Right lobe of liver (tissue), 6 donors: Measurements from ENCODE around the gene VWA8. TPM values are rescaled to one million over a fixed set of nuclear protein-coding genes. Genes with fewer than 3 reads are reported as not detected.
A peak's percentile ranks its signal among the peaks of the same experiment; 100 is the strongest.
"Not testable (repeated sequence)": the region's sequence is repeated elsewhere in the genome, so short reads cannot be mapped to it uniquely, and the experiment has no call there.

Source experiments
- ATAC-seq, 4 donors: fragments of 200-7000 bp; cut with Tn5 transposase; one replicate each; pipeline ENCODE4 v1.9.1; 2020; ENCODE audit warnings: mild to moderate bottlenecking in 4 of 4, moderate library complexity in 4 of 4
- DNase-seq, 3 donors: peaks; one replicate each; pipeline ENCODE4 v3.0.0-alpha.2; 2020
- H3K27ac ChIP-seq, 3 donors: fragments of 200-600 bp; one replicate each; pipeline ENCODE4 v1.8.0; 2022
- H3K27me3 ChIP-seq, 2 donors: fragments of 200-600 bp; one replicate each; pipeline ENCODE4 v1.8.0; 2022
- H3K36me3 ChIP-seq, 4 donors: fragments of 200-600 bp; sonication (generic) in 1 of 4; one replicate each; pipeline versions ENCODE4 v1.5.1 to v1.8.0; 2017 to 2022; ENCODE audit warnings: control low read depth in 1 of 4
- H3K4me1 ChIP-seq, 4 donors: fragments of 200-600 bp; sonication (generic) in 1 of 4; one replicate each; pipeline versions ENCODE4 v1.5.1 to v1.8.0; 2017 to 2022; ENCODE audit warnings: control low read depth in 1 of 4
- H3K4me3 ChIP-seq, 3 donors: fragments of 200-600 bp; one replicate each; pipeline ENCODE4 v1.8.0; 2022
- H3K9me3 ChIP-seq, 4 donors: fragments of 200-600 bp; sonication (generic) in 1 of 4; one replicate each; pipeline versions ENCODE4 v1.5.1 to v1.8.0; 2017 to 2022; ENCODE audit warnings: control low read depth in 1 of 4
- CTCF ChIP-seq, 4 donors: fragments of 200-600 bp in 3 of 4; fragments of 450-650 bp in 1 of 4; IDR thresholded peaks; one replicate each; pipeline versions ENCODE4 v1.5.1 to v1.8.0; 2016 to 2022; ENCODE audit warnings: antibody characterized with exemption in 4 of 4, mild to moderate bottlenecking in 2 of 4
- POLR2A ChIP-seq: fragments of 450-650 bp; IDR thresholded peaks from one replicate; pipeline ENCODE4 v1.6.1; 2017; ENCODE audit warnings: antibody characterized with exemption, mild to moderate bottlenecking
- WGBS: methylation state at CpG from one replicate; pipeline ENCODE4 v1.1.6; 2018; ENCODE audit warnings: low coverage, low lambda C conversion rate; ENCODE audit not compliant: insufficient coverage; ENCODE audit errors: missing lambda C conversion rate; 5-methylcytosine and 5-hydroxymethylcytosine counted together
- intact Hi-C, 2 donors: fragments of 100-400 bp; cut with DNase I; formaldehyde crosslinking; loops; one replicate each; pipeline versions ENCODE4 v1.11.2 to v1.14.1; 2022
- total RNA-seq, 6 experiments: library from RNA; depleted of rRNA in 2 of 6; stranded (reverse); fragments of >200 nt in 2 of 6; fragmentation: NEBNext Ultra II Directional in 3 of 6; extraction: Animal tissue kit (Norgen Biotek cat#: 25700) in 3 of 6; gene quantifications; one replicate each; pipeline versions ENCODE4 v1.1.0 to v1.2.4, GENCODE V29; 2016 to 2023
- donor health status: DM: no; HTN: yes; CAD: no.
- donor health status: DM: no; HTN: no; CAD: no.
- donor health status: DM: no; HTN: no; CAD: no.
- donor health status: DM: no; HTN: yes; CAD: no.
- donor health status: DM: no; HTN: yes; CAD: no.

Gene VWA8
- total RNA-seq, 6 experiments from 2014 or later, result 19.4 to 33.8 (median 30.8) TPM

- Histone ChIP-seq H3K4me1 (peaks cover 0 to 35% (median 4%) of the 10 kb centered on the region in 4 donors), H3K27me3 (no peaks in the 10 kb centered on the region), H3K36me3 (no peaks in the 10 kb centered on the region), H3K4me3 (peak overlapping the region; percentile 16 to 32 (median 30)), H3K27ac (peak overlapping the region; percentile 60 to 87 (median 72)), H3K9me3 (no peaks in the 10 kb centered on the region)
- ATAC-seq (peak; percentile 78 to 92 (median 83)), DNase-seq (peak; percentile 49 to 71 (median 68))
- intact Hi-C loops, result no loop called here
- 10% methylated on average over 3 of the region's 5 CpGs for WGBS
- peak; percentile 51 for TF ChIP-seq POLR2A
- no peak for TF ChIP-seq CTCF (IDR thresholded peaks at IDR 0.05)
These were observed 5.3 kb downstream of the VWA8 start for GRCh38 chr13:41955605-41956004.

GRCh38 chr13:41954226-41954625 is 6.7 kb downstream of the VWA8 start:
- Histone ChIP-seq H3K9me3 (no peaks in the 10 kb centered on the region), H3K36me3 (no peaks in the 10 kb centered on the region), H3K27me3 (no peaks in the 10 kb centered on the region), H3K4me1 (peaks cover 0 to 34% (median 4%) of the 10 kb centered on the region in 4 donors), H3K4me3 (no peak overlapping the region), H3K27ac (no peak overlapping the region)
- TF ChIP-seq POLR2A, result no peak
- TF ChIP-seq CTCF (IDR thresholded peaks at IDR 0.05), result no peak
- no peak for ATAC-seq
- no CpG with 5 or more reads among the region's 1 CpG for WGBS
- intact Hi-C loops, result no loop called here
- DNase-seq, result no peak

GRCh38 chr13:41952749-41953148 is 8.2 kb downstream of the VWA8 start:
- Histone ChIP-seq H3K4me1 (peaks cover 0 to 19% (median 4%) of the 10 kb centered on the region in 4 donors), H3K4me3 (no peak overlapping the region), H3K27me3 (no peaks in the 10 kb centered on the region), H3K9me3 (no peaks in the 10 kb centered on the region), H3K36me3 (peaks cover 0 to 3% (median 0%) of the 10 kb centered on the region in 4 donors), H3K27ac (no peak overlapping the region)
- no peak for TF ChIP-seq POLR2A
- no peak for TF ChIP-seq CTCF (IDR thresholded peaks at IDR 0.05)
- intact Hi-C loops, result no loop called here
- DNase-seq (no peak), ATAC-seq (no peak)
- WGBS, result 82% methylated on average over 3 of the region's 3 CpGs

- H3K27ac ChIP-seq, H3K9me3 ChIP-seq, H3K4me3 ChIP-seq, H3K36me3 ChIP-seq, intact Hi-C loops, H3K27me3 ChIP-seq, DNase-seq, ATAC-seq: not testable (repeated sequence)
- 73% methylated on average over 1 of the region's 1 CpG for WGBS
- peaks cover 0 to 12% (median 0%) of the 10 kb centered on the region in 4 donors for H3K4me1 ChIP-seq
These were observed 11.8 kb downstream of the VWA8 start for GRCh38 chr13:41949104-41949503.

GRCh38 chr13:41945926-41946325 is 15.0 kb downstream of the VWA8 start:
- no peak for ATAC-seq
- Histone ChIP-seq H3K4me3 (no peak overlapping the region), H3K9me3 (peaks cover 0 to 4% (median 0%) of the 10 kb centered on the region in 4 donors), H3K27me3 (no peaks in the 10 kb centered on the region), H3K4me1 (peaks cover 0 to 22% (median 0%) of the 10 kb centered on the region in 4 donors), H3K36me3 (peaks cover 0 to 3% (median 0%) of the 10 kb centered on the region in 4 donors), H3K27ac (no peak overlapping the region)
- intact Hi-C loops, result no loop called here
- DNase-seq, result no peak
- TF ChIP-seq CTCF (IDR thresholded peaks at IDR 0.05) (no peak), POLR2A (no peak)
